Panc1 (cell line): Measurements from ENCODE around the gene GNAZ. TPM values are rescaled to one million over a fixed set of nuclear protein-coding genes. Genes with fewer than 3 reads are reported as not detected.

ENCODE experiments used
- ATAC-seq: fragments of 200-7000 bp; cut with Tn5 transposase; 2 replicates; pipeline ENCODE4 v1.9.1; 2020; ENCODE audit warnings: mild to moderate bottlenecking, moderate library complexity
- BruUV-seq: library from RNA; stranded (reverse); fragments of 400-500 nt; replicated peaks from 2 replicates; lab custom pipeline; 2021; lab: Mats Ljungman, UMichigan
- CTCF ChIA-PET: fragments of 300-600 bp; sonication (Branson Sonifier 250); formaldehyde crosslinking; loops from one replicate; lab custom pipeline; 2022; ENCODE audit warnings: antibody characterized with exemption; lab: Charles Lee
- POLR2A ChIA-PET: fragments of 300-600 bp; sonication (Branson Sonifier 250); formaldehyde crosslinking; loops from one replicate; lab custom pipeline; 2022; ENCODE audit warnings: antibody characterized with exemption; lab: Charles Lee
- DNase-seq: peaks from one replicate; pipeline ENCODE4 v3.0.0-alpha.2; 2010; ENCODE audit warnings: low read depth, low spot score
- H3K27ac ChIP-seq: 2 replicates; pipeline ENCODE4 v1.5.1; 2011; ENCODE audit warnings: mild to moderate bottlenecking, low read length, inconsistent platforms
- H3K27me3 ChIP-seq: fragments of 200-500 bp; sonication (Bioruptor generic); 2 replicates; pipeline ENCODE4 v1.6.0; 2014; ENCODE audit warnings: low read length, inconsistent platforms; ENCODE audit not compliant: control insufficient read depth, insufficient read depth
- H3K36me3 ChIP-seq: fragments of 200-500 bp; sonication (Bioruptor generic); 2 replicates; pipeline ENCODE4 v1.5.1; 2014; ENCODE audit warnings: inconsistent platforms, mild to moderate bottlenecking, low read length, moderate library complexity; ENCODE audit not compliant: control insufficient read depth, insufficient read depth
- H3K4me1 ChIP-seq: 2 replicates; pipeline ENCODE4 v1.5.1; 2011; ENCODE audit warnings: inconsistent platforms, mild to moderate bottlenecking, low read length, moderate library complexity; ENCODE audit not compliant: control insufficient read depth, insufficient read depth
- H3K4me3 ChIP-seq, 2 experiments: 2 replicates each; pipeline ENCODE4 v1.5.1; 2011 to 2012; ENCODE audit warnings: low read depth in 2 of 2, low read length in 2 of 2, mild to moderate bottlenecking in 2 of 2, inconsistent platforms in 1 of 2, moderate library complexity in 1 of 2
- H3K9me3 ChIP-seq: fragments of 200-500 bp; sonication (Bioruptor generic); 2 replicates; pipeline ENCODE4 v1.5.1; 2014; ENCODE audit warnings: low read depth, mild to moderate bottlenecking, inconsistent platforms, low read length, moderate library complexity; ENCODE audit not compliant: control insufficient read depth, insufficient read depth
- POLR2AphosphoS5 ChIP-seq: IDR thresholded peaks from 2 replicates; pipeline ENCODE4 v1.6.1; 2012; ENCODE audit warnings: mild to moderate bottlenecking, low read depth, low read length, moderate library complexity
- SIN3A ChIP-seq: IDR thresholded peaks from 2 replicates; pipeline ENCODE4 v1.6.1; 2012; ENCODE audit warnings: low read depth, mild to moderate bottlenecking, low read length, moderate library complexity, borderline replicate concordance; ENCODE audit not compliant: insufficient read depth
- TCF7L2 ChIP-seq: IDR thresholded peaks from 2 replicates; pipeline ENCODE4 v1.6.1; 2011; ENCODE audit warnings: mild to moderate bottlenecking, low read depth, low read length, inconsistent platforms
- in situ Hi-C: cut with HindIII; loops from 2 replicates; pipeline ENCODE4 v1.10.0; 2016; ENCODE audit warnings: low sequenced_read_pairs, low pct_unique_long_range_greater_than_20kb
- intact Hi-C: fragments of 100-400 bp; cut with micrococcal nuclease; formaldehyde crosslinking; loops from one replicate; pipeline ENCODE4 v1.10.0; 2022; ENCODE audit not compliant: unreplicated experiment
- total RNA-seq: library from RNA; stranded (reverse); gene quantifications from one replicate; pipeline ENCODE4 v1.2.1, GENCODE V29; 2021; ENCODE audit not compliant: unreplicated experiment
- TF ChIP-seq, protein P1 (sequence below): fragments of 450-650 bp; IDR thresholded peaks from 2 replicates; pipeline ENCODE4 v1.5.1; 2017; ENCODE audit warnings: mild to moderate bottlenecking
- TF ChIP-seq, protein P2 (sequence below), 2 experiments: IDR thresholded peaks; 2 replicates each; pipeline ENCODE4 v1.6.1; 2011 to 2012; ENCODE audit warnings: low read depth in 2 of 2, control low read depth in 1 of 2, low read length in 1 of 2, mild to moderate bottlenecking in 1 of 2, moderate library complexity in 1 of 2; ENCODE audit not compliant: insufficient read depth in 1 of 2

GNAZ gene
- total RNA-seq, 1 experiment from 2014 or later: 11.9 TPM

DNA sequence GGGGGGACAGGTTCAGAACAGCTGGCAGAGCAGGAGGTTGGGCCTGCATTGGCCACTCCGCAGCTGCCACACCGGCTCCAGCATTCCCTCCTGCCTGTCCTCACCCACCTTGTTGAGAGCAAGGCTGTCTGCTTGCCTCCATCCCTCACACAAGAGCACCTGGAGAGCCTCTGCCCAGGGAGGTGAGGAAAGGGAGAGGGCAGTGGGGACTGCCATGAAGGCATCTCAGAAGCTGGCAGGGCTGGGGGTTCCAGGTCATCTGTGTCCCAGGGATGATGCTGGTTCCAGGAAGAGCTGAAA is 44.4 kb downstream of the GNAZ start:
- intact Hi-C loops (no loop called here), in situ Hi-C loops (no loop called here)
- TF ChIP-seq, protein P1, sequence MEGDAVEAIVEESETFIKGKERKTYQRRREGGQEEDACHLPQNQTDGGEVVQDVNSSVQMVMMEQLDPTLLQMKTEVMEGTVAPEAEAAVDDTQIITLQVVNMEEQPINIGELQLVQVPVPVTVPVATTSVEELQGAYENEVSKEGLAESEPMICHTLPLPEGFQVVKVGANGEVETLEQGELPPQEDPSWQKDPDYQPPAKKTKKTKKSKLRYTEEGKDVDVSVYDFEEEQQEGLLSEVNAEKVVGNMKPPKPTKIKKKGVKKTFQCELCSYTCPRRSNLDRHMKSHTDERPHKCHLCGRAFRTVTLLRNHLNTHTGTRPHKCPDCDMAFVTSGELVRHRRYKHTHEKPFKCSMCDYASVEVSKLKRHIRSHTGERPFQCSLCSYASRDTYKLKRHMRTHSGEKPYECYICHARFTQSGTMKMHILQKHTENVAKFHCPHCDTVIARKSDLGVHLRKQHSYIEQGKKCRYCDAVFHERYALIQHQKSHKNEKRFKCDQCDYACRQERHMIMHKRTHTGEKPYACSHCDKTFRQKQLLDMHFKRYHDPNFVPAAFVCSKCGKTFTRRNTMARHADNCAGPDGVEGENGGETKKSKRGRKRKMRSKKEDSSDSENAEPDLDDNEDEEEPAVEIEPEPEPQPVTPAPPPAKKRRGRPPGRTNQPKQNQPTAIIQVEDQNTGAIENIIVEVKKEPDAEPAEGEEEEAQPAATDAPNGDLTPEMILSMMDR: no peak
- TF ChIP-seq POLR2AphosphoS5 (no peak), TCF7L2 (no peak), SIN3A (no peak)
- TF ChIP-seq, protein P2, sequence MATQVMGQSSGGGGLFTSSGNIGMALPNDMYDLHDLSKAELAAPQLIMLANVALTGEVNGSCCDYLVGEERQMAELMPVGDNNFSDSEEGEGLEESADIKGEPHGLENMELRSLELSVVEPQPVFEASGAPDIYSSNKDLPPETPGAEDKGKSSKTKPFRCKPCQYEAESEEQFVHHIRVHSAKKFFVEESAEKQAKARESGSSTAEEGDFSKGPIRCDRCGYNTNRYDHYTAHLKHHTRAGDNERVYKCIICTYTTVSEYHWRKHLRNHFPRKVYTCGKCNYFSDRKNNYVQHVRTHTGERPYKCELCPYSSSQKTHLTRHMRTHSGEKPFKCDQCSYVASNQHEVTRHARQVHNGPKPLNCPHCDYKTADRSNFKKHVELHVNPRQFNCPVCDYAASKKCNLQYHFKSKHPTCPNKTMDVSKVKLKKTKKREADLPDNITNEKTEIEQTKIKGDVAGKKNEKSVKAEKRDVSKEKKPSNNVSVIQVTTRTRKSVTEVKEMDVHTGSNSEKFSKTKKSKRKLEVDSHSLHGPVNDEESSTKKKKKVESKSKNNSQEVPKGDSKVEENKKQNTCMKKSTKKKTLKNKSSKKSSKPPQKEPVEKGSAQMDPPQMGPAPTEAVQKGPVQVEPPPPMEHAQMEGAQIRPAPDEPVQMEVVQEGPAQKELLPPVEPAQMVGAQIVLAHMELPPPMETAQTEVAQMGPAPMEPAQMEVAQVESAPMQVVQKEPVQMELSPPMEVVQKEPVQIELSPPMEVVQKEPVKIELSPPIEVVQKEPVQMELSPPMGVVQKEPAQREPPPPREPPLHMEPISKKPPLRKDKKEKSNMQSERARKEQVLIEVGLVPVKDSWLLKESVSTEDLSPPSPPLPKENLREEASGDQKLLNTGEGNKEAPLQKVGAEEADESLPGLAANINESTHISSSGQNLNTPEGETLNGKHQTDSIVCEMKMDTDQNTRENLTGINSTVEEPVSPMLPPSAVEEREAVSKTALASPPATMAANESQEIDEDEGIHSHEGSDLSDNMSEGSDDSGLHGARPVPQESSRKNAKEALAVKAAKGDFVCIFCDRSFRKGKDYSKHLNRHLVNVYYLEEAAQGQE (IDR thresholded peaks at IDR 0.05; ENCODE audit: insufficient read depth in 1 of 2, low read depth in 2 of 2, low read length in 1 of 2): no peak
- Histone ChIP-seq H3K9me3 (no peaks in the 10 kb centered on the region), H3K27ac (no peak overlapping the region), H3K4me3 (no peak overlapping the region), H3K36me3 (no peaks in the 10 kb centered on the region), H3K27me3 (no peaks in the 10 kb centered on the region), H3K4me1 (no peaks in the 10 kb centered on the region)
- BruUV-seq: no TSS peak
- no peak for ATAC-seq
- DNase-seq: no peak
- CTCF ChIA-PET: no interaction called here
- POLR2A ChIA-PET: no interaction called here

DNA sequence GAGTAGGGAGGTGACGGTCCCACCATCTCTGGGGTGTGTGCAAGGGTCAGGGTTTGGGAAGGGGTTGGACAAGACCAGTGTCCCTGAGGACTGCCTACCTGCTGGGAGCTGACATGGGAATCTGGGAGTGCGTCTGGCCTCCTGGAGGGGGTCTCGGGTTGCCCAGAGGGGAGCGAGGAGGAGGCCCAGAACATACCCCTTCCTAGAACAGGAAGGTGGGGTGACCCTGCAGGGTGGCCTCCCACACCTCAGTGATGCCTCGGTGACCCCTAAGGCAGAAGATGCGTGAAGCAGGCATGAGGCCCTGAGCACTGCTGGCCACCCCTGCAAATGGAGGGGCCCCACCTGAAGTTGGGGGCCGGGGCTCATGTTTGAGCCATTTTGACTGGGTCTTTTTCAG is 45.0 kb downstream of the GNAZ start:
- CTCF ChIA-PET: no interaction called here
- ATAC-seq: no peak
- H3K4me3 ChIP-seq: no peak overlapping the region
- POLR2A ChIA-PET: no interaction called here
- no peak overlapping the region for H3K27ac ChIP-seq
- in situ Hi-C loops: no loop called here
- H3K36me3 ChIP-seq: no peaks in the 10 kb centered on the region
- BruUV-seq: no TSS peak
- H3K9me3 ChIP-seq: no peaks in the 10 kb centered on the region
- intact Hi-C loops: no loop called here
- no peaks in the 10 kb centered on the region for H3K27me3 ChIP-seq
- TF ChIP-seq, protein P2 (IDR thresholded peaks at IDR 0.05; ENCODE audit: insufficient read depth in 1 of 2, low read depth in 2 of 2, low read length in 1 of 2): no peak
- TF ChIP-seq SIN3A (no peak), TCF7L2 (no peak), POLR2AphosphoS5 (no peak)
- TF ChIP-seq, protein P1: no peak
- DNase-seq: no peak
- no peaks in the 10 kb centered on the region for H3K4me1 ChIP-seq
